Astrocyte (in vitro differentiated cells and primary cell): Measurements from ENCODE around the gene CALCOCO2. TPM values are rescaled to one million over a fixed set of nuclear protein-coding genes. Genes with fewer than 3 reads are reported as not detected.

Experiments used
- DNase-seq: peaks from one replicate; pipeline ENCODE4 v3.0.0-alpha.2; 2010; ENCODE audit warnings: low read depth
- FAIRE-seq: peaks from 2 replicates; lab custom pipeline; 2011; peaks lifted over from hg19 to GRCh38; lab: Jason Lieb, UNC
- H2AFZ ChIP-seq: 2 replicates; pipeline ENCODE4 v1.6.0; 2012; ENCODE audit warnings: low read depth, low read length, inconsistent platforms
- H3K27ac ChIP-seq: 2 replicates; pipeline ENCODE4 v1.5.1; 2011; ENCODE audit warnings: low read depth, low read length, inconsistent platforms
- H3K27me3 ChIP-seq: 2 replicates; pipeline ENCODE4 v1.6.0; 2011; ENCODE audit warnings: low read length, inconsistent platforms; ENCODE audit not compliant: insufficient read depth
- H3K36me3 ChIP-seq: 2 replicates; pipeline ENCODE4 v1.5.1; 2011; ENCODE audit warnings: low read length, inconsistent platforms; ENCODE audit not compliant: insufficient read depth
- H3K4me1 ChIP-seq: 2 replicates; pipeline ENCODE4 v1.5.1; 2011; ENCODE audit warnings: low read length, inconsistent platforms; ENCODE audit not compliant: insufficient read depth
- H3K4me2 ChIP-seq: 2 replicates; pipeline ENCODE4 v1.6.0; 2012; ENCODE audit warnings: low read length, inconsistent platforms
- H3K4me3 ChIP-seq: 2 replicates; pipeline ENCODE4 v1.5.1; 2011; ENCODE audit warnings: low read depth, mild to moderate bottlenecking, low read length, inconsistent platforms; ENCODE audit not compliant: insufficient read depth
- H3K79me2 ChIP-seq: 2 replicates; pipeline ENCODE4 v1.6.0; 2012; ENCODE audit warnings: mild to moderate bottlenecking, low read length, inconsistent platforms; ENCODE audit not compliant: insufficient read depth
- H3K9ac ChIP-seq: 2 replicates; pipeline ENCODE4 v1.6.0; 2012; ENCODE audit warnings: mild to moderate bottlenecking, low read length, inconsistent platforms
- H3K9me3 ChIP-seq: 2 replicates; pipeline ENCODE4 v1.5.1; 2012; ENCODE audit warnings: low read depth, mild to moderate bottlenecking, low read length, inconsistent platforms; ENCODE audit not compliant: insufficient read depth
- H4K20me1 ChIP-seq: 2 replicates; pipeline ENCODE4 v1.6.0; 2012; ENCODE audit warnings: low read length, inconsistent platforms; ENCODE audit not compliant: insufficient read depth
- H3K27ac Mint-ChIP-seq: one replicate; pipeline ENCODE4 v1.8.0; 2021; ENCODE audit warnings: mild to moderate bottlenecking, mixed read lengths; ENCODE audit not compliant: unreplicated experiment
- H3K27me3 Mint-ChIP-seq: one replicate; pipeline ENCODE4 v1.8.0; 2021; ENCODE audit warnings: low read depth, mixed read lengths; ENCODE audit not compliant: unreplicated experiment
- H3K36me3 Mint-ChIP-seq: one replicate; pipeline ENCODE4 v1.8.0; 2021; ENCODE audit warnings: low read depth, mixed read lengths; ENCODE audit not compliant: unreplicated experiment
- H3K4me1 Mint-ChIP-seq: one replicate; pipeline ENCODE4 v1.8.0; 2021; ENCODE audit warnings: low read depth, mixed read lengths; ENCODE audit not compliant: unreplicated experiment
- H3K4me3 Mint-ChIP-seq: one replicate; pipeline ENCODE4 v1.8.0; 2021; ENCODE audit warnings: mild to moderate bottlenecking, moderate library complexity, mixed read lengths; ENCODE audit not compliant: unreplicated experiment
- H3K9me3 Mint-ChIP-seq: one replicate; pipeline ENCODE4 v1.8.0; 2021; ENCODE audit warnings: mild to moderate bottlenecking, mixed read lengths; ENCODE audit not compliant: unreplicated experiment
- CTCF ChIP-seq: IDR thresholded peaks from 2 replicates; pipeline ENCODE4 v1.5.1; 2011; ENCODE audit warnings: low read depth, mild to moderate bottlenecking, inconsistent platforms, low read length, moderate library complexity; ENCODE audit not compliant: insufficient read depth
- EZH2 ChIP-seq: IDR thresholded peaks from 2 replicates; pipeline ENCODE4 v1.6.1; 2012; ENCODE audit warnings: mild to moderate bottlenecking, low read length, inconsistent platforms; ENCODE audit not compliant: insufficient read depth
- total RNA-seq: library from RNA; stranded (reverse); gene quantifications from 2 replicates; pipeline ENCODE4 v1.2.1, GENCODE V29; 2021

Gene CALCOCO2
- total RNA-seq, 1 donor from 2014 or later: 73.8 TPM

- TF ChIP-seq EZH2 (no peak), CTCF (no peak)
- H3K27me3 Mint-ChIP-seq: no peaks in the 10 kb centered on the region
- no peak overlapping the region for H3K4me3 Mint-ChIP-seq
- Histone ChIP-seq H4K20me1 (no peaks in the 10 kb centered on the region), H3K27ac (no peak overlapping the region), H3K4me3 (no peak overlapping the region), H3K4me2 (no peak overlapping the region), H3K4me1 (no peaks in the 10 kb centered on the region), H3K79me2 (no peaks in the 10 kb centered on the region), H3K9ac (no peak overlapping the region), H3K9me3 (no peaks in the 10 kb centered on the region), H3K36me3 (peaks cover 18% of the 10 kb centered on the region), H2AFZ (no peak overlapping the region), H3K27me3 (no peaks in the 10 kb centered on the region)
- peaks cover 13% of the 10 kb centered on the region for H3K36me3 Mint-ChIP-seq
- H3K4me1 Mint-ChIP-seq: no peaks in the 10 kb centered on the region
- no peaks in the 10 kb centered on the region for H3K9me3 Mint-ChIP-seq
- no peak for FAIRE-seq
- H3K27ac Mint-ChIP-seq: no peak overlapping the region
- DNase-seq: no peak
Measured at GRCh38 chr17:48854774-48855476, 24.1 kb downstream of the CALCOCO2 start.

GRCh38 chr17:48856122-48856821 is 25.4 kb downstream of the CALCOCO2 start:
- Histone ChIP-seq H3K4me2 (no peak overlapping the region), H3K4me1 (no peaks in the 10 kb centered on the region), H3K79me2 (no peaks in the 10 kb centered on the region), H3K9ac (no peak overlapping the region), H3K27ac (no peak overlapping the region), H2AFZ (no peak overlapping the region), H4K20me1 (no peaks in the 10 kb centered on the region), H3K9me3 (no peaks in the 10 kb centered on the region), H3K36me3 (peaks cover 14% of the 10 kb centered on the region), H3K4me3 (no peak overlapping the region), H3K27me3 (no peaks in the 10 kb centered on the region)
- Mint-ChIP-seq H3K9me3 (no peaks in the 10 kb centered on the region), H3K4me3 (no peak overlapping the region), H3K27me3 (no peaks in the 10 kb centered on the region), H3K27ac (no peak overlapping the region), H3K36me3 (peaks cover 21% of the 10 kb centered on the region), H3K4me1 (no peaks in the 10 kb centered on the region)
- FAIRE-seq (no peak), DNase-seq (no peak)
- TF ChIP-seq EZH2 (no peak), CTCF (no peak)

GRCh38 chr17:48860034-48860433 is 29.2 kb downstream of the CALCOCO2 start:
- Histone ChIP-seq H3K9me3 (no peaks in the 10 kb centered on the region), H4K20me1 (no peaks in the 10 kb centered on the region), H3K36me3 (peaks cover 23% of the 10 kb centered on the region), H3K4me3 (no peak overlapping the region), H3K4me2 (no peak overlapping the region), H2AFZ (no peak overlapping the region), H3K9ac (no peak overlapping the region), H3K27me3 (no peaks in the 10 kb centered on the region), H3K27ac (no peak overlapping the region), H3K4me1 (no peaks in the 10 kb centered on the region), H3K79me2 (no peaks in the 10 kb centered on the region)
- TF ChIP-seq CTCF (peak; percentile 27), EZH2 (no peak)
- no peaks in the 10 kb centered on the region for H3K9me3 Mint-ChIP-seq
- H3K27me3 Mint-ChIP-seq: no peaks in the 10 kb centered on the region
- peaks cover 29% of the 10 kb centered on the region for H3K36me3 Mint-ChIP-seq
- DNase-seq (no peak), FAIRE-seq (no peak)
- H3K27ac Mint-ChIP-seq: no peak overlapping the region
- no peaks in the 10 kb centered on the region for H3K4me1 Mint-ChIP-seq
- H3K4me3 Mint-ChIP-seq: no peak overlapping the region
